Measurements from ENCODE around the gene ALK.

ALK gene

DNA sequence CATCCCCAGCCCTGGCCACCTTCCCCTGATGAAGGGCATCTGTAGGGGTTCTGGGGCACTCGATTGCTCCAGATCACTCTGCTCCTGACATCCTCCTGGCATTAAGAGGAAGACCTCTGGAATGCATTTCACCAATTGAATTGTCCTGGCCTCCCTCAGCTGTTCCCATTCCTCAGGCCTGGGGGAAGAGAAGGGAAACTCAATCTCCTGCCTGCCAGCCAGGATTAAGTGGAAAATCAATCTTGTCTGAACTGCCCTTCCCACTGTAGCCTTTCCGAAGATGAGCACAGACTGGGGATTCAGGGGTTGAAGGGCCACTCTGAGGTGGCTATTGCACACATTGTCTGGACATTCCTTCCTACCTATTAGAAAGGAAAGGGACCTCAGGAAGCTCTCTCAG, 99.8 kb downstream of the ALK start:
- Histone ChIP-seq H3K36me3 (no peaks in the 10 kb centered on the region), H3K27me3 (ENCODE audit: insufficient read depth, low read depth, severe bottlenecking) (no peaks in the 10 kb centered on the region), H3K9me3 (ENCODE audit: severe bottlenecking) (peaks cover 5% of the 10 kb centered on the region), H3K4me3 (ENCODE audit: low read depth, low read length) (no peak overlapping the region), H3K27ac (no peak overlapping the region)
- DNase-seq, result peak; percentile 72
- TF ChIP-seq, protein P1, sequence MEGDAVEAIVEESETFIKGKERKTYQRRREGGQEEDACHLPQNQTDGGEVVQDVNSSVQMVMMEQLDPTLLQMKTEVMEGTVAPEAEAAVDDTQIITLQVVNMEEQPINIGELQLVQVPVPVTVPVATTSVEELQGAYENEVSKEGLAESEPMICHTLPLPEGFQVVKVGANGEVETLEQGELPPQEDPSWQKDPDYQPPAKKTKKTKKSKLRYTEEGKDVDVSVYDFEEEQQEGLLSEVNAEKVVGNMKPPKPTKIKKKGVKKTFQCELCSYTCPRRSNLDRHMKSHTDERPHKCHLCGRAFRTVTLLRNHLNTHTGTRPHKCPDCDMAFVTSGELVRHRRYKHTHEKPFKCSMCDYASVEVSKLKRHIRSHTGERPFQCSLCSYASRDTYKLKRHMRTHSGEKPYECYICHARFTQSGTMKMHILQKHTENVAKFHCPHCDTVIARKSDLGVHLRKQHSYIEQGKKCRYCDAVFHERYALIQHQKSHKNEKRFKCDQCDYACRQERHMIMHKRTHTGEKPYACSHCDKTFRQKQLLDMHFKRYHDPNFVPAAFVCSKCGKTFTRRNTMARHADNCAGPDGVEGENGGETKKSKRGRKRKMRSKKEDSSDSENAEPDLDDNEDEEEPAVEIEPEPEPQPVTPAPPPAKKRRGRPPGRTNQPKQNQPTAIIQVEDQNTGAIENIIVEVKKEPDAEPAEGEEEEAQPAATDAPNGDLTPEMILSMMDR (IDR thresholded peaks at IDR 0.05; ENCODE audit: low read depth, low read length), result no peak

DNA sequence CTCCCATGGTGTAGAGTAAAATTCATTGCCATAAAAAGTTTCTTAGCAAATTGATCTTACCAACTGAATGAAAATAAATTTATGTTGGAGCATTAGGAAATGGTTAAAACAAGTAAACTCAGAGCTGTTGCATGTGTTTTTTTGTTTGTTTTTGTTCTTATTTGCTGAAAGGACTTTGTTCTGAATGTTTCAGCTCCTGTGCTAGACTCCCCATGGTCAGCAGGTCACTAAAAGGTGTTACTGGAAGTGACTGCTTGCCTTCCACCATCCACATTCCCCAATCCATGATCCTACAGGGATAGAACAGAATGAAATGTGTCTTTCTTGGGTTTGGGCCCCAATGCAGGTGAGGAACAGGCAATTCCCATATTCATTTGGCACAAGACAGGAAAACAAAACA, 101.8 kb downstream of the ALK start:
- H3K27me3 ChIP-seq (ENCODE audit: insufficient read depth, low read depth, severe bottlenecking), result no peaks in the 10 kb centered on the region
- no peak for DNase-seq
- no peak overlapping the region for H3K4me3 ChIP-seq (ENCODE audit: low read depth, low read length)
- no peaks in the 10 kb centered on the region for H3K36me3 ChIP-seq
- TF ChIP-seq, protein P1 (IDR thresholded peaks at IDR 0.05; ENCODE audit: low read depth, low read length), result no peak
- peaks cover 5% of the 10 kb centered on the region for H3K9me3 ChIP-seq (ENCODE audit: severe bottlenecking)
- no peak overlapping the region for H3K27ac ChIP-seq

DNA sequence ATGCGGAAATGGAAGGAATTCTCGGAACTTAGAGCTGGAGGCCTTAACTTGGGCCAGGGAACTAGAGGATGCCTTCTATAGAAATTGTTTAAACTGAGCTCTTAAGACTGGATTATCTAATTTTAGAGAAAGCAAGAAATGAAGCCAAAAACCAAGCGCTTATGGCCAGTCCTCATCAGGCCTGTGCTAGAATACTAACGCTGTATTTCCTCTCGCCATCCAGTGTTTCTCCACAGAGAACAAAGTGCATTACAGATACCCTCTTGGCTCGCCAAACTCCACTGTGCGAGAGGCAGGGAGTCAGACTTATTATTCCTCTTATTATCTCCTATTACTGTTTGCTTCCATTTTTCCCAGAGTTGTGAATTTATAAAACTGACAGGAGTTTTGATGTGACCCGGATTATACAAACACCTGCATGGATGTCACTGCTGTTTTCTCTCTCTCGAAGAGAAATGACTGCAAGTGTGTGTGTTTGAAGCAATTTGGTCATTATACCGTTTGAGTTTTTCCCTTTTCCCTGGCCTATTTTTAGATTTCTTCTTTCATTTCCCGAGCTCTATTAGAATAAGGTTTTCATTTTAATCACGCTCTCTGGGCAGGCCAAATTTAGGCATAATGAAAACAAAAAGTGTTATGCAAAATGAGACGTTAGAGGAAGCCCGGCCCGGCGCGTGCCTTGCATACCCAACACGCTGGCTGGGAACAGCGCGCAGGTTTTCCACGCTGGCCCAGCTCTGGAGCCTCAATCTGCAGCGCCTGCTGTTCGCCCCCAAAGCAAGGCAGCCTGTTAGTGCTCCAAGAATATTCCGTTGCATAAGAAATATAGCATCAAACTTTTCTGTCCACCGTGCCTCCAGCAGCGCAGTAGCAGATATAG, 103.3 kb downstream of the ALK start:
- Histone ChIP-seq H3K36me3 (no peaks in the 10 kb centered on the region), H3K27ac (no peak overlapping the region)

DNA sequence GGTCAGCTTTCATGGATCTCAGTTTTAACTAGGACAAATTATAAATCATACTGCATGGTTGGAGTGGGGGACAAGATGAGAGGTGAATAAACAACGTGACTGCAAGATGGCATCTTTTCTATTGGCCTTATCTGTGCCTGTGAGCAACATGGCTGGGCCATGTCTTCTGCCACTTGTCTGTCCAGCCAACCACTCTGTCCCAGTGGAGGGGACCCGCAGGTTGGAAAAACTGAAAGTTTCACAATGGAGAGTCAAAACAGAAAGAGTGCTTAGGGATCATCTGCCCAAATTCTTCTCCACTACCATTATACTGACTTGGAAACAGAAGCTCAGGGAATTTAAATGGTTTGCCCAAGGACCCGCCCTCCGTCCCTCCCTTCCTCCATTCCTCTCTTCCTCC, 104.1 kb downstream of the ALK start:
- H3K27me3 ChIP-seq (ENCODE audit: insufficient read depth, low read depth, severe bottlenecking), result no peaks in the 10 kb centered on the region
- H3K27ac ChIP-seq, result no peak overlapping the region
- no peak overlapping the region for H3K4me3 ChIP-seq (ENCODE audit: low read depth, low read length)
- H3K36me3 ChIP-seq, result no peaks in the 10 kb centered on the region
- no peak for DNase-seq
- TF ChIP-seq, protein P1 (IDR thresholded peaks at IDR 0.05; ENCODE audit: low read depth, low read length), result no peak
- H3K9me3 ChIP-seq (ENCODE audit: severe bottlenecking), result no peaks in the 10 kb centered on the region

More for the DNA sequence above, 103.3 kb downstream of the ALK start:
- Histone ChIP-seq H3K4me3 (ENCODE audit: low read depth, low read length) (no peak overlapping the region), H3K27me3 (ENCODE audit: insufficient read depth, low read depth, severe bottlenecking) (no peaks in the 10 kb centered on the region), H3K9me3 (ENCODE audit: severe bottlenecking) (no peaks in the 10 kb centered on the region)
- no peak for DNase-seq
- TF ChIP-seq, protein P1 (IDR thresholded peaks at IDR 0.05; ENCODE audit: low read depth, low read length), result no peak

DNA sequence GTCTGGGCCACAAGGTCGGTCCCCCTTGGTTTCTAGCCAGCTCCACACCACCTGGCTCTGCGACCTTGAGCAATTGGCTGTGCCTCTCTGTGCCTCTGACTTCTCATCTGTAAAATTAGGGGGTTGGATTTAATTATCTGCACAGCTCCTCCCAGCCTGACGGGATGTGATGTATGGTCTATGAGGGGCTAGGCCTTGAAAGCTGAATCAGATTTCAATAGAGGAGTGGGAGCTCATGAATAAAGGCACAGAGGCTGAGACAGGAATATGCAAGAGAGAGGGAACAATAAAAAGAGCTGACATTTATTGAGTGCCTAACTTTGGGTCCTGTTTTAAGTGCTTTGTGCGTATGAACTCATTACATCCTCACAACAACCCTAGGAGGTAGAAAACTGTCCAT, 104.7 kb downstream of the ALK start:
- DNase-seq, result no peak
- Histone ChIP-seq H3K27ac (no peak overlapping the region), H3K36me3 (no peaks in the 10 kb centered on the region), H3K9me3 (ENCODE audit: severe bottlenecking) (no peaks in the 10 kb centered on the region), H3K27me3 (ENCODE audit: insufficient read depth, low read depth, severe bottlenecking) (no peaks in the 10 kb centered on the region), H3K4me3 (ENCODE audit: low read depth, low read length) (no peak overlapping the region)
- TF ChIP-seq, protein P1 (IDR thresholded peaks at IDR 0.05; ENCODE audit: low read depth, low read length), result no peak

Measured in WERI-Rb-1 (cell line).